Ovary (tissue), 3 donors: ENCODE results near the gene PPP1CA.

Experiments used
- POLR2A ChIP-seq: fragments of 450-650 bp; IDR thresholded peaks from one replicate; pipeline ENCODE4 v1.6.1; 2017; ENCODE audit warnings: antibody characterized with exemption, mild to moderate bottlenecking, moderate library complexity
- TF ChIP-seq, protein P1 (sequence below), 3 donors: fragments of 450-650 bp in 2 of 3; fragments of 200-600 bp in 1 of 3; IDR thresholded peaks; one replicate each; pipeline versions ENCODE4 v1.5.1 to v1.8.0; 2016 to 2022; ENCODE audit warnings: antibody characterized with exemption in 3 of 3, mild to moderate bottlenecking in 1 of 3
- donor health status: DM: no; HTN: no; CAD: no.

GRCh38 chr11:67369275-67369674 lies 32.4 kb downstream of the PPP1CA start:
- TF ChIP-seq, protein P1, sequence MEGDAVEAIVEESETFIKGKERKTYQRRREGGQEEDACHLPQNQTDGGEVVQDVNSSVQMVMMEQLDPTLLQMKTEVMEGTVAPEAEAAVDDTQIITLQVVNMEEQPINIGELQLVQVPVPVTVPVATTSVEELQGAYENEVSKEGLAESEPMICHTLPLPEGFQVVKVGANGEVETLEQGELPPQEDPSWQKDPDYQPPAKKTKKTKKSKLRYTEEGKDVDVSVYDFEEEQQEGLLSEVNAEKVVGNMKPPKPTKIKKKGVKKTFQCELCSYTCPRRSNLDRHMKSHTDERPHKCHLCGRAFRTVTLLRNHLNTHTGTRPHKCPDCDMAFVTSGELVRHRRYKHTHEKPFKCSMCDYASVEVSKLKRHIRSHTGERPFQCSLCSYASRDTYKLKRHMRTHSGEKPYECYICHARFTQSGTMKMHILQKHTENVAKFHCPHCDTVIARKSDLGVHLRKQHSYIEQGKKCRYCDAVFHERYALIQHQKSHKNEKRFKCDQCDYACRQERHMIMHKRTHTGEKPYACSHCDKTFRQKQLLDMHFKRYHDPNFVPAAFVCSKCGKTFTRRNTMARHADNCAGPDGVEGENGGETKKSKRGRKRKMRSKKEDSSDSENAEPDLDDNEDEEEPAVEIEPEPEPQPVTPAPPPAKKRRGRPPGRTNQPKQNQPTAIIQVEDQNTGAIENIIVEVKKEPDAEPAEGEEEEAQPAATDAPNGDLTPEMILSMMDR (IDR thresholded peaks at IDR 0.05) = no peak
- no peak for TF ChIP-seq POLR2A
